ENCODE results near the gene SLC49A3.
"Not testable (repeated sequence)": the region's sequence is repeated elsewhere in the genome, so short reads cannot be mapped to it uniquely, and the experiment has no call there.

The SLC49A3 gene

GRCh38 chr4:653080-653821 lies 35.7 kb downstream of the SLC49A3 start:
- no peak for DNase-seq (ENCODE audit: low spot score)

- no peak for DNase-seq (ENCODE audit: low spot score)
Measured at GRCh38 chr4:651884-652642, 36.9 kb downstream of the SLC49A3 start.

- DNase-seq (ENCODE audit: low spot score) = no peak
Measured at GRCh38 chr4:650951-651883, 37.7 kb downstream of the SLC49A3 start.

GRCh38 chr4:650461-650860 lies 38.5 kb downstream of the SLC49A3 start:
- no peak for DNase-seq (ENCODE audit: low spot score)

GRCh38 chr4:649751-650310 lies 39.1 kb downstream of the SLC49A3 start:
- no peak for DNase-seq (ENCODE audit: low spot score)

GRCh38 chr4:649293-649625 lies 39.7 kb downstream of the SLC49A3 start:
- DNase-seq (ENCODE audit: low spot score) = no peak

- DNase-seq (ENCODE audit: low spot score) = no peak
Measured at GRCh38 chr4:648579-649292, 40.2 kb downstream of the SLC49A3 start.

GRCh38 chr4:647481-647880 lies 41.5 kb downstream of the SLC49A3 start:
- DNase-seq (ENCODE audit: low spot score) = no peak

- no peak for DNase-seq (ENCODE audit: low spot score)
Measured at GRCh38 chr4:646460-646859, 42.5 kb downstream of the SLC49A3 start.

- DNase-seq (ENCODE audit: low spot score) = not testable (repeated sequence)
Measured at GRCh38 chr4:642366-642765, 46.6 kb downstream of the SLC49A3 start.

GRCh38 chr4:637536-638280 lies 51.2 kb downstream of the SLC49A3 start:
- no peak for DNase-seq (ENCODE audit: low spot score)

GRCh38 chr4:636628-637159 lies 52.3 kb downstream of the SLC49A3 start:
- DNase-seq (ENCODE audit: low spot score) = no peak

GRCh38 chr4:635851-636627 lies 52.9 kb downstream of the SLC49A3 start:
- no peak for DNase-seq (ENCODE audit: low spot score)

- not testable (repeated sequence) for DNase-seq (ENCODE audit: low spot score)
Measured at GRCh38 chr4:635066-635835, 53.7 kb downstream of the SLC49A3 start.

- no peak for DNase-seq (ENCODE audit: low spot score)
Measured at GRCh38 chr4:634599-634985, 54.4 kb downstream of the SLC49A3 start.

- no peak for DNase-seq (ENCODE audit: low spot score)
Measured at GRCh38 chr4:633976-634598, 54.9 kb downstream of the SLC49A3 start.

GRCh38 chr4:633406-633805 lies 55.5 kb downstream of the SLC49A3 start:
- no peak for DNase-seq (ENCODE audit: low spot score)

GRCh38 chr4:632926-633325 lies 56.0 kb downstream of the SLC49A3 start:
- DNase-seq (ENCODE audit: low spot score) = no peak
